GM20000 (cell line): ENCODE data around the gene SPOCK1.

ENCODE experiments used
- DNase-seq: peaks from one replicate; pipeline ENCODE4 v3.0.0; 2012; ENCODE audit warnings: low spot score
- TF ChIP-seq, protein P1 (sequence below): IDR thresholded peaks from 2 replicates; pipeline ENCODE4 v1.5.1; 2012; ENCODE audit warnings: mild to moderate bottlenecking, control low read depth; ENCODE audit errors: extremely low read depth, missing control alignments

SPOCK1 gene

DNA sequence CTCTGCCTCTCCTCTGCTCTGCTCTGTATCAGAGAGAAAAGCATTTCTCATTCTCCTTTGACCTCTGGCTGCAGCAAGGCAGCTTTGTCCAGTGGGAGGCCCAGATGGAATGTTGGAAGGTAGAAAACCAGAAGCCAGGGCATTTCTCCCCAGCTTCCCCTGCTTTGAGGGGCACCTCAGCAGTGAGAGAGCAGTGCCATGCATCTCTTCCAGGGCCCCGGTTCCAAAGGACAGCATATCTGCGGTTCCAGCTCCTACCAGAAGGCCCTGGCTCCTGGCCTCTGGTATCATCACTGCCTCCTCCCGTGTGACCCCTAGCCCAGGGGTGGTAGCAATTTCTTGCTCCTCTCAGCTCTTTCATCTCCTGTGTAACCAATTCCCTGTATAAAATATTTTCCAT, 190.8 kb downstream of the SPOCK1 start:
- TF ChIP-seq, protein P1, sequence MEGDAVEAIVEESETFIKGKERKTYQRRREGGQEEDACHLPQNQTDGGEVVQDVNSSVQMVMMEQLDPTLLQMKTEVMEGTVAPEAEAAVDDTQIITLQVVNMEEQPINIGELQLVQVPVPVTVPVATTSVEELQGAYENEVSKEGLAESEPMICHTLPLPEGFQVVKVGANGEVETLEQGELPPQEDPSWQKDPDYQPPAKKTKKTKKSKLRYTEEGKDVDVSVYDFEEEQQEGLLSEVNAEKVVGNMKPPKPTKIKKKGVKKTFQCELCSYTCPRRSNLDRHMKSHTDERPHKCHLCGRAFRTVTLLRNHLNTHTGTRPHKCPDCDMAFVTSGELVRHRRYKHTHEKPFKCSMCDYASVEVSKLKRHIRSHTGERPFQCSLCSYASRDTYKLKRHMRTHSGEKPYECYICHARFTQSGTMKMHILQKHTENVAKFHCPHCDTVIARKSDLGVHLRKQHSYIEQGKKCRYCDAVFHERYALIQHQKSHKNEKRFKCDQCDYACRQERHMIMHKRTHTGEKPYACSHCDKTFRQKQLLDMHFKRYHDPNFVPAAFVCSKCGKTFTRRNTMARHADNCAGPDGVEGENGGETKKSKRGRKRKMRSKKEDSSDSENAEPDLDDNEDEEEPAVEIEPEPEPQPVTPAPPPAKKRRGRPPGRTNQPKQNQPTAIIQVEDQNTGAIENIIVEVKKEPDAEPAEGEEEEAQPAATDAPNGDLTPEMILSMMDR = no peak
- no peak for DNase-seq

DNA sequence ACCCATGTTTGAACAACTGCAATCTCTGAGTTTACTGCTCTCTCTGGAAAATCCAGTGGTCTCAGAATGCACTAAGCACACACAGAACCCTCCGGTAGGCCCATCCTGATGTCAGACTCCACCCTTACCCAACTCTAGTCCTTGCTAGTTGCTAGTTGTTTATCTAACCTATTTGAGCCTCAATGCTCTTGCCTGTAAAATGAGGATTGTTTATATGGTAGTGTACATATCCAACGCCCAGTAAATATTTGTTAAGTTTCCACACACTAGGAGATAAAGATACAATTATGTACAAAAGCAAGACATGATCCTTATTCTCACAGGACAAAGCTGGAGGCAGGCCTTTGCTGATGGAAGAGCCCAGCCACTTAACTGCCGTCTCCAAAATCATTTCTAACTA, 192.2 kb downstream of the SPOCK1 start:
- TF ChIP-seq, protein P1 = no peak
- no peak for DNase-seq

DNA sequence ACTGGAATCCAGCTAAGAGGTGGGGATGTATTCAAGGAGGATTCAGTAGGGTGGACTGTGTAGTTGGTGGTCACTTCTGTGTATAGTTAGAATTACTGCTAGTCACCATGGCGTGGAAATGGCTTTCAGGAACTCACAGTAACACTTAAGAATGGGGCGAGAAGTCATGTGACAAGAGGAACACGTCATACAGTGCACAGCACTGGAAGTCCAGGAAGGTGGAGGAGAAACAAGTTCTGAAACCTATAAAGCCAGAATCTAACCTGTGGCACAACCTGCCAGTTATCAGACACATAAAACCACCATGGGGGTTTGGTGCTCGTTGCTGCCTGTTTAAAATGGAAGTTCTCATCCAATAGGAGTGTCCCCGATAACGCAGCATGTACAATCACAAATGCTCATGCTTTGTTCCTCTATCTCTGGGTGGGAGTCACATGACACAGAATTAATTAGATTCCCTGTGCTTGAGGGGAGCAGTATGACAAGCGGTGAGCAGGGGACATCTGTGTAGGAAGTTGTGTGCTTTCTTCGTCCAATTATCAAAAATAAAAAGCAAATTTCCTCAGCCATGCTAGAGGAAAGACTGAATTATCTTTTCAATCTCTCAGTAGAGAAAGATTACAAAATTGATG, 193.0 kb downstream of the SPOCK1 start:
- TF ChIP-seq, protein P1 = no peak
- DNase-seq = no peak

DNA sequence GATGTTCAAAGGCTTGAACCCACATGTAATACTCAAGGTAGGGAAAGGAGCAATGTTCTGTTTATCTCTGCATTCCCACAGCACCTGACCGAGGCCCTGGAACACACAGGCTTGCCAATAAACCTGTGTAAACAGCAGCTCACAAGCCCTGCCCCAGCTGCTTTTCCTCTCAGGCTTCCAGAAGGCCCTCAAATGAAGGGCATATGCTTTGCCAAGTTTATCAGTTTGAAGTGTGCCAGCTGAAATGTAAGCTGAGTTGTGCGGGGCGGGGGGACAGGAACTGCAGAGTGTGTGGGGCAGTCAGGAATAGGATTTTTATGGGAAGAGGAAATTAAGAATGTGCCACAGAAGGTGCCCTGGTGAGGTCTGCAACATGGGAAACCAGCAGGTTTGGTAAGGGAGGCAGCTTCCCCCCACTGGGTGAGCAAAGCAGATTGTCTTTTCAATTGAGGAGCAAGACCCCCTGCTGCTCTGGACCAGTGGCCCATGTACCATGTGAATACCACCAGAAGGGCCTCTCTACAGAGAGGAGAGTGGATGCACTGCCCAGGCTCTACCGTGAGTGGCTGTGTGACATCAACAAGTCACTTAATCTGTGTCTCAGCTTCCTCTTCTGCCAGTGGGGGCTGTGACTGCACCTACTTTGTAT, 194.8 kb downstream of the SPOCK1 start:
- TF ChIP-seq, protein P1 = no peak
- DNase-seq = no peak

DNA sequence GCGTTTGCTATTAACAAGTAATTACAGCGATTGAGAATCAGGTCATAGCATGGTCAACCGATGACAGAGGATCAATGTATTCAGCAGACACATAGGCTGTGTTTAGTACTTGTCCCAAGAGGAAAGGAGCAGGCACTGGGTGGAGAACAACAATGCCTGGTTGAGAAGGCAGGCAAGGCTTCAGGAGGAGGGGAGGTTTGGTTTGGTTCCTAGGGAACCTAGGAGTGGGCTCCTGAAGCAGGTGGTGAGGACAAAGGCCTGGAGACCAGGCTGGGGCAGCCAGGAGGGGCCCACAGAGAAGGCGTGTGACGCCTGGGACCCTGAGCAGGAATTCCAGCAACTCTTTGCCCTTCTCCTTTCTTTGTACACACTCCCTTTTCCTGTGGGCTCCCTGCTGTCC, 195.6 kb downstream of the SPOCK1 start:
- TF ChIP-seq, protein P1 = no peak
- DNase-seq = no peak

DNA sequence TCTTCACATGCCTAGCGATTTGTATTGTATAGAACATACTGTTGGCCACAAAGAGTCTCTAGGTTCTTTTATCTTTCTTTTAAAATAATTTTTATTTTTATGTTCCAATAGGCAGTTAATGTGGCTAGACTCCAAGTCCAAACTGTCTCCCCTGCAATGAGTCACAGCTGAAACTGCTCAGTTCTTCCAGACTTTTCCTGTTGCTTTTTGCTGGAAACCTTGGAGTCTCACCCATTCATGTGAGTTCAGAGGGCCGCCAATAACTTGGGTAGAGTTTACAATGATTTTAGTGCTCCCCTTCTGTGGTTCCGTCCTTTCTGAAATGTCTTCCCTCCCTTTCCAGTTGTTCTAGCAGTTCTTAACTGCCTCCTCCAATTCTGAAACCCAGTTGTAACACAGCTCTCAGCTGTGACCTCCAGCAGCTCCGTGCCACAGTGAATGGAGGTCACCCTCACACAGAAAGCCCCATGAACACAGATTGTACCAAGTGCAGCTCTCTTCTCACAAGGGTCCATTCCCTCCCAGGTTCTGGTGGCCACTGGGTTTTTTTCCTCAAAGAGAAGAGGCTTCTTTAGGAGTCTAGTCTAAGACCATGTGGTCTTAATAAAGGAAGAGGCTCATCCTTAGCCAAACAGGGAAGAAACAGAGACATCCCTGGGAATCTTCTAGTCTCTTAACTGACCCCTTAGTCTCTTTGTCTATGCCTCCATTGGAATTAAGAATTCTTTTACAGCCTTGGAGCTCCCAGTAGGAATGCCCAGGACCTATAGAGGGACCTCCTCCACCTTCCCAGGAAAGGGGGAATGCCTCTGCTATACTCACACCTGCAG, 198.5 kb downstream of the SPOCK1 start:
- TF ChIP-seq, protein P1 = no peak
- DNase-seq = no peak

DNA sequence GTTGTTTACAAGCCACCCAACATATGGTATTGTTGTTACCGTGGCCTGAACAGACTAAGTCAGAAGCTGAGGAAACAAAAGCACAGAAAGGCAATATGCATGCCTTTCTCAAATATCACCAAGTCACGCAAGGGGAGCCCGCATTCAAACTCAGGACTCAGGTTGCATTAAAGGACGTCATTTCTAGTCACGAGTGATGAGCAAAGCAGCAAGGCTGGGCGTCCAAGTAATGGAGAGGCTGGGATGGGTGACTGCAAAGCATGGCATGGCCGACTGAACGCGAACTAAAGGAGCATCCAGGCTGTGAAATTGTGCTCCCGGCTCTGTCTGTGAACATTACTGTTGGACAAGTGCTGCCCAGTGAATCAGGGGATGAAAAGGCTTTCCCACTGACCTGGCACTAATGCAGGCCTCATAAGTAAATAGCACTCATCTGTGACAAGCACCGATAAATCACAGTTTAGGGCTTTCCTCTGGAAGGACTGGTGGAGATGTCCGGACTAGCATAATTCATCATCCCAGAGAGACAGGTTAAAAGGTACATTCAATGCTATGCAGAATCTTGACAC, 202.8 kb downstream of the SPOCK1 start:
- DNase-seq = no peak
- TF ChIP-seq, protein P1 = no peak
